Measurements from ENCODE around the gene SPINK4.

DNA sequence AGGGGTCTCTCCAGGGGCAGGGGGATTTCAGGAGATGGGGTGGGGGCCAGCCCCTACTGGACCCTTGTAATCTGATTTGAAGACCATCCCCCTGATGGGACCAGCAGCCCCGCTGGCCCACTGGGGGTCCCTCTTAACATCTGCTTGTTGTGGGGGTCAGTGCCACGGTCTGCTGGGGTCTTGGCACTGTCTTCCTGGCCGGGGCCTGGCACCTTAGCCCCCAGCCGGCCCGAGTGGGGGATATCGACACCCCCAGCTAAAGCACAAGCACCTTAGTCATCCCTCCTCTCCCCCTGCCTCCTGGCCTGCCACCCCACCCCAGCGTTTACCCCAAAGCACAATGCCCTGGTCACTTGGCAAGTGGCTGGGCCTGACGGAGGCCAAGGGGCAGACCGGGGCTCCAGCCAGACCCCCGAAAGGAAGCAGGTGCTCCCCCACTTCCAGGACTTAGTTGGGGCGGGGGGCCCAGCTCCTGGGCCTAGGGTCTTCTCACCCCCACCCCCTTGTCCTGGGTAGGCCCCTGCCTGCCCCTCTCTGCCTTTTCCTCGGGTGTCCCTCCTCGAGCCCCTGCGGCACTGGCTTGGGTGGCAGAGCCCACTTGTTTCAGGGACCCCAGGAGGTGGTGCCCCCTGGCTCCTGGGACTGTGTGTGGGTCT is 49.0 kb downstream of the SPINK4 start:
- TF ChIP-seq TAF1 (IDR thresholded peaks at IDR 0.05; ENCODE audit: borderline replicate concordance, insufficient read depth, low read length) (no peak), POLR2AphosphoS5 (IDR thresholded peaks at IDR 0.05; ENCODE audit: low read depth, low read length) (no peak)
- TF ChIP-seq, protein P1, sequence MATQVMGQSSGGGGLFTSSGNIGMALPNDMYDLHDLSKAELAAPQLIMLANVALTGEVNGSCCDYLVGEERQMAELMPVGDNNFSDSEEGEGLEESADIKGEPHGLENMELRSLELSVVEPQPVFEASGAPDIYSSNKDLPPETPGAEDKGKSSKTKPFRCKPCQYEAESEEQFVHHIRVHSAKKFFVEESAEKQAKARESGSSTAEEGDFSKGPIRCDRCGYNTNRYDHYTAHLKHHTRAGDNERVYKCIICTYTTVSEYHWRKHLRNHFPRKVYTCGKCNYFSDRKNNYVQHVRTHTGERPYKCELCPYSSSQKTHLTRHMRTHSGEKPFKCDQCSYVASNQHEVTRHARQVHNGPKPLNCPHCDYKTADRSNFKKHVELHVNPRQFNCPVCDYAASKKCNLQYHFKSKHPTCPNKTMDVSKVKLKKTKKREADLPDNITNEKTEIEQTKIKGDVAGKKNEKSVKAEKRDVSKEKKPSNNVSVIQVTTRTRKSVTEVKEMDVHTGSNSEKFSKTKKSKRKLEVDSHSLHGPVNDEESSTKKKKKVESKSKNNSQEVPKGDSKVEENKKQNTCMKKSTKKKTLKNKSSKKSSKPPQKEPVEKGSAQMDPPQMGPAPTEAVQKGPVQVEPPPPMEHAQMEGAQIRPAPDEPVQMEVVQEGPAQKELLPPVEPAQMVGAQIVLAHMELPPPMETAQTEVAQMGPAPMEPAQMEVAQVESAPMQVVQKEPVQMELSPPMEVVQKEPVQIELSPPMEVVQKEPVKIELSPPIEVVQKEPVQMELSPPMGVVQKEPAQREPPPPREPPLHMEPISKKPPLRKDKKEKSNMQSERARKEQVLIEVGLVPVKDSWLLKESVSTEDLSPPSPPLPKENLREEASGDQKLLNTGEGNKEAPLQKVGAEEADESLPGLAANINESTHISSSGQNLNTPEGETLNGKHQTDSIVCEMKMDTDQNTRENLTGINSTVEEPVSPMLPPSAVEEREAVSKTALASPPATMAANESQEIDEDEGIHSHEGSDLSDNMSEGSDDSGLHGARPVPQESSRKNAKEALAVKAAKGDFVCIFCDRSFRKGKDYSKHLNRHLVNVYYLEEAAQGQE (IDR thresholded peaks at IDR 0.05; ENCODE audit: insufficient read depth in 1 of 2, low read depth in 2 of 2, low read length in 2 of 2), result no peak
